Brain microvascular endothelial cell (primary cell): ENCODE measurements around the gene CNN1.

Source experiments
- DNase-seq: peaks from one replicate; pipeline ENCODE4 v3.0.0-alpha.2; 2020
- H3K27ac ChIP-seq: fragments of 250-450 bp; sonication (Bioruptor Pico); 2 replicates; pipeline ENCODE4 v1.5.1; 2020; ENCODE audit warnings: mild to moderate bottlenecking, moderate library complexity
- H3K27me3 ChIP-seq: fragments of 250-450 bp; sonication (Bioruptor Pico); replicated peaks from 2 replicates; pipeline ENCODE4 v1.5.1; 2020; ENCODE audit warnings: mild to moderate bottlenecking
- H3K36me3 ChIP-seq: fragments of 250-450 bp; sonication (Bioruptor Pico); replicated peaks from 2 replicates; pipeline ENCODE4 v1.5.1; 2020; ENCODE audit warnings: mild to moderate bottlenecking
- H3K4me3 ChIP-seq: 2 replicates; pipeline ENCODE4 v1.5.1; 2011; ENCODE audit warnings: low read depth, mild to moderate bottlenecking, control low read depth, low read length, moderate library complexity
- CTCF ChIP-seq: IDR thresholded peaks from 2 replicates; pipeline ENCODE4 v1.5.1; 2011; ENCODE audit warnings: low read depth, mild to moderate bottlenecking, moderate library complexity, low read length, control low read depth, inconsistent platforms; ENCODE audit errors: missing control alignments
- in situ Hi-C: cut with HindIII; loops from 2 replicates; pipeline ENCODE4 v1.10.0; 2017; ENCODE audit warnings: low sequenced_read_pairs, low pct_ligation_motif_present

Gene CNN1

GRCh38 chr19:11576227-11576626, 37.6 kb downstream of the CNN1 start:
- H3K27me3 ChIP-seq, result no peaks in the 10 kb centered on the region
- in situ Hi-C loops, result no loop called here
- no peak overlapping the region for H3K4me3 ChIP-seq
- no peaks in the 10 kb centered on the region for H3K36me3 ChIP-seq
- TF ChIP-seq CTCF, result no peak
- no peak overlapping the region for H3K27ac ChIP-seq
- DNase-seq, result no peak

- peak within 1 kb of the TSS; percentile 5 for H3K4me3 ChIP-seq
- H3K27ac ChIP-seq, result no peak within 1 kb of the TSS
- H3K36me3 ChIP-seq, result no peaks in the 10 kb centered on the region
- in situ Hi-C loops, result no loop called here
- no peak for TF ChIP-seq CTCF
- no peaks in the 10 kb centered on the region for H3K27me3 ChIP-seq
- DNase-seq, result no peak
Measured at GRCh38 chr19:11577451-11578257, 39.0 kb downstream of the CNN1 start, which contains the start of gene ACP5. TSS of gene ACP5 (minus strand) at chr19:11577645. CDS start at chr19:11577317, 328 bp downstream.

GRCh38 chr19:11578258-11579142, 39.8 kb downstream of the CNN1 start:
- Histone ChIP-seq H3K4me3 (peak overlapping the region; percentile 5), H3K27ac (no peak overlapping the region), H3K27me3 (no peaks in the 10 kb centered on the region), H3K36me3 (no peaks in the 10 kb centered on the region)
- DNase-seq, result no peak
- no peak for TF ChIP-seq CTCF
- in situ Hi-C loops, result no loop called here

GRCh38 chr19:11580116-11580515, 41.5 kb downstream of the CNN1 start:
- no peaks in the 10 kb centered on the region for H3K36me3 ChIP-seq
- no peak overlapping the region for H3K4me3 ChIP-seq
- no peak for DNase-seq
- in situ Hi-C loops, result no loop called here
- no peak for TF ChIP-seq CTCF
- H3K27ac ChIP-seq, result no peak overlapping the region
- no peaks in the 10 kb centered on the region for H3K27me3 ChIP-seq

- Histone ChIP-seq H3K4me3 (no peak overlapping the region), H3K27me3 (no peaks in the 10 kb centered on the region), H3K36me3 (no peaks in the 10 kb centered on the region), H3K27ac (no peak overlapping the region)
- peak; percentile 10 for DNase-seq
- TF ChIP-seq CTCF, result no peak
- in situ Hi-C loops, result no loop called here
Measured at GRCh38 chr19:11581740-11582139, 43.1 kb downstream of the CNN1 start.
